NCI-H345 treated with DMSO at 0.1 percent for 48 hours (cell line): ENCODE measurements around the gene OTUB2.
"Not testable (repeated sequence)": the region's sequence is repeated elsewhere in the genome, so short reads cannot be mapped to it uniquely, and the experiment has no call there.

Experiments
- DNase-seq: peaks from one replicate; lab custom pipeline; 2025; ENCODE audit not compliant: unreplicated experiment; lab: John Stamatoyannopoulos, UW

Gene OTUB2

GRCh38 chr14:94054401-94054800 is 28.3 kb downstream of the OTUB2 start:
- no peak for DNase-seq

- no peak for DNase-seq
Measured at GRCh38 chr14:94054936-94055335, 28.8 kb downstream of the OTUB2 start.

- DNase-seq = no peak
Measured at GRCh38 chr14:94056579-94057308, 30.6 kb downstream of the OTUB2 start.

GRCh38 chr14:94058128-94058673 is 32.1 kb downstream of the OTUB2 start:
- DNase-seq = no peak

GRCh38 chr14:94058674-94059138 is 32.6 kb downstream of the OTUB2 start:
- no peak for DNase-seq

GRCh38 chr14:94059998-94060397 is 33.9 kb downstream of the OTUB2 start:
- no peak for DNase-seq

- DNase-seq = no peak
Measured at GRCh38 chr14:94062344-94062940, 36.3 kb downstream of the OTUB2 start.

- DNase-seq = peak; percentile 13
Measured at GRCh38 chr14:94066089-94066676, 40.0 kb downstream of the OTUB2 start.

GRCh38 chr14:94072076-94072475 is 45.9 kb downstream of the OTUB2 start:
- not testable (repeated sequence) for DNase-seq

GRCh38 chr14:94074534-94074933 is 48.4 kb downstream of the OTUB2 start:
- no peak for DNase-seq

- no peak for DNase-seq
Measured at GRCh38 chr14:94075008-94075407, 48.9 kb downstream of the OTUB2 start.

GRCh38 chr14:94077111-94077821 is 51.1 kb downstream of the OTUB2 start:
- no peak for DNase-seq

GRCh38 chr14:94077823-94078222 is 51.7 kb downstream of the OTUB2 start:
- no peak for DNase-seq

GRCh38 chr14:94079891-94080620 is 53.9 kb downstream of the OTUB2 start:
- DNase-seq = no peak

- peak; percentile 85 for DNase-seq
Measured at GRCh38 chr14:94080621-94081385, 54.7 kb downstream of the OTUB2 start, which contains the start of the genes DDX24 and IFI27L1. Gene DDX24, minus strand, starts transcription at chr14:94081202. Its CDS starts 1,460 bp downstream, at chr14:94079742. Gene IFI27L1, plus strand, starts transcription at chr14:94081310. Its CDS starts 15,628 bp downstream, at chr14:94096938.

GRCh38 chr14:94081386-94081820 is 55.3 kb downstream of the OTUB2 start:
- DNase-seq = no peak

- no peak for DNase-seq
Measured at GRCh38 chr14:94087891-94088290, 61.8 kb downstream of the OTUB2 start.

- DNase-seq = no peak
Measured at GRCh38 chr14:94088516-94088915, 62.4 kb downstream of the OTUB2 start.

- no peak for DNase-seq
Measured at GRCh38 chr14:94089479-94089878, 63.3 kb downstream of the OTUB2 start.

- DNase-seq = no peak
Measured at GRCh38 chr14:94093418-94093817, 67.3 kb downstream of the OTUB2 start.
